Glutamatergic neuron (in vitro differentiated cells): ENCODE results near the gene TMEM186. TPM values are rescaled to one million over a fixed set of nuclear protein-coding genes. Genes with fewer than 3 reads are reported as not detected.

Source experiments
- DNase-seq: peaks from one replicate; pipeline ENCODE4 v3.0.0; 2022
- H3K27ac Mint-ChIP-seq: one replicate; pipeline ENCODE4 v1.8.0; 2020; ENCODE audit warnings: mild to moderate bottlenecking, mixed read lengths, inconsistent platforms; ENCODE audit not compliant: unreplicated experiment
- H3K27me3 Mint-ChIP-seq: one replicate; pipeline ENCODE4 v1.8.0; 2020; ENCODE audit warnings: mild to moderate bottlenecking, moderate library complexity, mixed read lengths, inconsistent platforms; ENCODE audit not compliant: unreplicated experiment
- H3K36me3 Mint-ChIP-seq: one replicate; pipeline ENCODE4 v1.8.0; 2020; ENCODE audit warnings: mild to moderate bottlenecking, mixed read lengths, inconsistent platforms; ENCODE audit not compliant: unreplicated experiment
- H3K4me1 Mint-ChIP-seq: one replicate; pipeline ENCODE4 v1.8.0; 2020; ENCODE audit warnings: mild to moderate bottlenecking, low read depth, mixed read lengths, inconsistent platforms; ENCODE audit not compliant: unreplicated experiment
- H3K4me3 Mint-ChIP-seq: one replicate; pipeline ENCODE4 v1.8.0; 2020; ENCODE audit warnings: mild to moderate bottlenecking, mixed read lengths, inconsistent platforms; ENCODE audit not compliant: unreplicated experiment
- H3K9me3 Mint-ChIP-seq: one replicate; pipeline ENCODE4 v1.8.0; 2020; ENCODE audit warnings: mild to moderate bottlenecking, moderate library complexity, mixed read lengths, inconsistent platforms; ENCODE audit not compliant: unreplicated experiment
- total RNA-seq: library from RNA; stranded (reverse); fragmentation: NEBNext Ultra II Directional; extraction: Animal tissue kit (Norgen Biotek cat#: 25700); gene quantifications from one replicate; pipeline ENCODE4 v1.2.1, GENCODE V29; 2021; ENCODE audit not compliant: unreplicated experiment
- TF ChIP-seq, protein P1 (sequence below): fragments of 200-600 bp; sonication (generic); IDR thresholded peaks from one replicate; pipeline ENCODE4 v1.5.0; 2021; ENCODE audit not compliant: partially characterized antibody, unreplicated experiment

The TMEM186 gene
- total RNA-seq, 1 donor from 2014 or later: 7.3 TPM

DNA sequence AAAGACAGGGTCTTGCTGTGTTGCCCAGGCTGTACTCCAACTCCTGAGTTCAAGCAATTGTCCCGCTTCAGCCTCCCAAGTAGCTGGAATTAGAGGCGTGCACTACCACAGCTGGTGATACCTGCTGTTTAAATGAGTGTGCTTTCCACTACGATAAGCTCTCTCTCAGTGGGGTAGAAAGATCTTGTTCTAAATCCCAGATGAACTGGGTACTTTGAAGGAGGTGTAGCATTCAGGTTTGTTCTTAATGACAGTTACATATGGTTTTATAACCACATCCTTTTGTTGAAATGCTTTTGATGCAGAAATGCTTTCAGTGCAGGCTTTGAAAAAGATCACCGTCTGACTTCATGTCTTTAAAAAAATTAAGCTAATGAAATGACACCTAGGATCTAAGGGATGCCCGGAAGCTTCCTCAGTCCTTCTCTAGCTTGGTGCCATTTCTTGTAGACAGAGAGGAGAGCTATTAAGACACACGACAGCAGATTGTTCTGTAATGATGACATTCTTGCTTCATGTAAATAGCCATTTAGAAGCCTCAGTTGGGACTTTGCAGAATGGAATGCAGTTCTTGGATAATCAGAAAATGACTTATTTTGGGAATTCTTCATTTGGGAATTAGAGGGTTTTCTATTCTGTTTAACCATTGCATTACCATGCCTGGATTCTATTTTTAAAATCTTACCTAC lies 19.7 kb upstream of the TMEM186 start:
- TF ChIP-seq, protein P1, sequence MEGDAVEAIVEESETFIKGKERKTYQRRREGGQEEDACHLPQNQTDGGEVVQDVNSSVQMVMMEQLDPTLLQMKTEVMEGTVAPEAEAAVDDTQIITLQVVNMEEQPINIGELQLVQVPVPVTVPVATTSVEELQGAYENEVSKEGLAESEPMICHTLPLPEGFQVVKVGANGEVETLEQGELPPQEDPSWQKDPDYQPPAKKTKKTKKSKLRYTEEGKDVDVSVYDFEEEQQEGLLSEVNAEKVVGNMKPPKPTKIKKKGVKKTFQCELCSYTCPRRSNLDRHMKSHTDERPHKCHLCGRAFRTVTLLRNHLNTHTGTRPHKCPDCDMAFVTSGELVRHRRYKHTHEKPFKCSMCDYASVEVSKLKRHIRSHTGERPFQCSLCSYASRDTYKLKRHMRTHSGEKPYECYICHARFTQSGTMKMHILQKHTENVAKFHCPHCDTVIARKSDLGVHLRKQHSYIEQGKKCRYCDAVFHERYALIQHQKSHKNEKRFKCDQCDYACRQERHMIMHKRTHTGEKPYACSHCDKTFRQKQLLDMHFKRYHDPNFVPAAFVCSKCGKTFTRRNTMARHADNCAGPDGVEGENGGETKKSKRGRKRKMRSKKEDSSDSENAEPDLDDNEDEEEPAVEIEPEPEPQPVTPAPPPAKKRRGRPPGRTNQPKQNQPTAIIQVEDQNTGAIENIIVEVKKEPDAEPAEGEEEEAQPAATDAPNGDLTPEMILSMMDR: no peak
- Mint-ChIP-seq H3K4me1 (peaks cover 8% of the 10 kb centered on the region), H3K9me3 (no peaks in the 10 kb centered on the region), H3K27me3 (peaks cover 4% of the 10 kb centered on the region), H3K36me3 (no peaks in the 10 kb centered on the region), H3K4me3 (no peak overlapping the region), H3K27ac (no peak overlapping the region)
- DNase-seq: no peak

DNA sequence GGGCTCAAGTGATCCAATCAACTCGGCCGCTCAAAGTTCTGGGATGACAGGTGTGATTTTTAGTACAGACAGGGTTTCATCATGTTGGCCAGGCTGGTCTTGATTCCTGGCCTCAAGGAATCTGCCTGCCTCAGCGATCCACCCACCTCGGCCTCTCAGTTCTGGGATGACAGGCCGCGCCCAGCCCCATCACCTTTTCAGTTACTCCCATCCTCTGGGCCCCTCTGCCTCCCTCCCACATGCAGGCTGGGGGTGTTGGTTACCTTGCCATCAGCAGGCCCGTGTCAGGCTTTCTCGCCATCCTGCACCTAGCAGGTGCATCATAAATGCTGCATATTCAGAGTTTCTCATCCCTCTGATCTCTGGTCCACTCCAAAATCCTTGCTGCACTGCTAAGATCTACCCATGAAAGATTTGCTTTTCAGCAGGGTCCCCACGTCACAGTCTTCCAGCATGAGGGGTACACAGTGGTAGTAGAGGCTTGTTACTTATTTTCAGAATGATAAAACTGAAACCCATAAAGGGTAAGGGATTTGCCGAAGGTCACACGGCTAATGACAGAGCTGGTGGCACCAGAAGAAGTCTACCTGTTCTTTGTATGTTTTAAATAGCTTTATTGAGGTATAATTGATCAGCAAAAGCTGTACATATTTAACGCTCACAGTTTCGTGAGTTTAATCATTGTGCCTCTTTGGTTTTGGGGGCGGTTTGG lies 16.8 kb upstream of the TMEM186 start:
- no peaks in the 10 kb centered on the region for H3K9me3 Mint-ChIP-seq
- H3K27me3 Mint-ChIP-seq: peaks cover 3% of the 10 kb centered on the region
- TF ChIP-seq, protein P1: no peak
- DNase-seq: no peak
- no peaks in the 10 kb centered on the region for H3K36me3 Mint-ChIP-seq
- no peak overlapping the region for H3K27ac Mint-ChIP-seq
- H3K4me1 Mint-ChIP-seq: peaks cover 7% of the 10 kb centered on the region
- H3K4me3 Mint-ChIP-seq: no peak overlapping the region

DNA sequence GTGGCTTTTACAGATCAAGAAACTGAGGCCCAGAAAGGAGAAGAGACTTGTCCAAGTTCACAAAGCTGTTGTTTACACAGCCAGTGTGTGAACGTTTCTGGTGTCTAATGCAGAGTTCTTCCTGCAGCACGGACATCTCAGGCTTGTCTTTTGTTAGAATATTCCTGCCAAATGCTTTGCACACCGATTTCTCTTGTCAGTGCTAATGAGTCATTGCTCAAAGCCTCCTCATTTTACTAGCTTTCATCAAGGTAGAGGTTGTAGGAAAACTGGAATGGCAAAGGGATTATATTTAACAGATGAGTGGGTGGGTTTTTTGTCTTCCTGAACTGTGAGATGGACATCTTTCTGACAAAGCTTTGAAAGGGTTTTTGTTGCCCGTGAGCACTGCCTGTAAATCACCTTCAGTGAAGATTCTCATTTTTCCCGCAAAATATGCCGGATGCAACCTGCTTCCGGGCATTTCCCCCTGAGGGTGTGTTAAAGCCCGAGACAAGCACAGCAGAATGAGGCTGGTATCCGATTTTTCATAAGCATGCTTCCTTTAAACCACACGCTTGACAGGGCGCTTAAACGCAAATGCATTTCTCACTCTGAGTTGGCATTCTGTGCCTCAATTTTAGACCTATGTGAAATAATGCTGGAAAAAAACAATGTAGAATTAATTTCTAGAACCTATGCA lies 14.9 kb upstream of the TMEM186 start:
- DNase-seq: no peak
- H3K4me1 Mint-ChIP-seq: no peaks in the 10 kb centered on the region
- H3K36me3 Mint-ChIP-seq: no peaks in the 10 kb centered on the region
- H3K27ac Mint-ChIP-seq: no peak overlapping the region
- no peaks in the 10 kb centered on the region for H3K9me3 Mint-ChIP-seq
- H3K4me3 Mint-ChIP-seq: no peak overlapping the region
- TF ChIP-seq, protein P1: no peak
- H3K27me3 Mint-ChIP-seq: peaks cover 3% of the 10 kb centered on the region

DNA sequence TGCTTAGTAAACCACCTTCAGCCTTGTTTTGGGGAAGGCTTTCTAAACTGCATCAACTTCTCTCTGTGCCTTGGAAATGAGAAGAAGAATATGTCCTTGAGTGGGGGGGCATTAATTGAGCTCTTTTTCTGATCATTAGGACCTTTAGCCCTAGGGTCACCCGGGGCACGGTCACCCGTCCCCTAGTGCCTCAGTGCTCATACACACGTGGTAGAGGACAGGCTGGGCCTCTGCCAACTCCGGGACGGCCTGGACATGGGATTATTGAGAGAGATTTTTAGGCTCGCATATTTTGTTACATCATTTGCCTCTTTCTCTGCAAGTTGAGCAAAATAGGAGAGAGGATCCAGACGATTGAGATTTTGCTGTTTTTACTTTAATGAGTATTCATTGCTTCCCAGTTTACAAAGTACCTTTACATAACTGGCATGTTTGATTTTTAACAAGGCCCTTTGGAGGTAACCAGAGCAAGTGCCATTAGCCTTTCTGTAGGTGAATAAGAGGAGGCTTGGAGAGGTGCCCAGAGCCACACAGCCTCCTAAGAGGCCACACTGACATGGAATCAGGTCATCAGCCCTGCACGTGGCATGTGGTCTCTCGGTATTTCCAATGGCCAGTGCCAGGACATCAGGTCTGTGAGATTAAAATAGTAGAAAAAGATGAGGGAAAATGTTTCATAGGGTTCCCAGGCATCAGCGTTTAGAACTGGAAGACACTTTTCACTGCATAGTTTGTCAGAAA lies 11.3 kb upstream of the TMEM186 start:
- H3K9me3 Mint-ChIP-seq: no peaks in the 10 kb centered on the region
- H3K27ac Mint-ChIP-seq: no peak overlapping the region
- peaks cover 3% of the 10 kb centered on the region for H3K27me3 Mint-ChIP-seq
- no peak overlapping the region for H3K4me3 Mint-ChIP-seq
- no peaks in the 10 kb centered on the region for H3K36me3 Mint-ChIP-seq
- H3K4me1 Mint-ChIP-seq: no peaks in the 10 kb centered on the region
- TF ChIP-seq, protein P1: no peak
- DNase-seq: no peak
